GM20000 (cell line): Measurements from ENCODE around the gene RRAS2.

Experiments used
- DNase-seq: peaks from one replicate; pipeline ENCODE4 v3.0.0; 2012; ENCODE audit warnings: low spot score
- CTCF ChIP-seq: IDR thresholded peaks from 2 replicates; pipeline ENCODE4 v1.5.1; 2012; ENCODE audit warnings: mild to moderate bottlenecking, control low read depth; ENCODE audit errors: extremely low read depth, missing control alignments

The RRAS2 gene

GRCh38 chr11:14388352-14388751 is 29.4 kb upstream of the RRAS2 start:
- no peak for TF ChIP-seq CTCF
- no peak for DNase-seq

GRCh38 chr11:14386895-14387480 is 28.0 kb upstream of the RRAS2 start:
- TF ChIP-seq CTCF, result no peak
- DNase-seq, result no peak

GRCh38 chr11:14386081-14386480 is 27.1 kb upstream of the RRAS2 start:
- no peak for TF ChIP-seq CTCF
- no peak for DNase-seq

- no peak for DNase-seq
- no peak for TF ChIP-seq CTCF
Measured at GRCh38 chr11:14384338-14384737, 25.4 kb upstream of the RRAS2 start.

GRCh38 chr11:14381968-14382367 is 23.0 kb upstream of the RRAS2 start:
- no peak for DNase-seq
- no peak for TF ChIP-seq CTCF

- peak; percentile 52 for DNase-seq
- TF ChIP-seq CTCF, result no peak
Measured at GRCh38 chr11:14380947-14381561, 22.1 kb upstream of the RRAS2 start.

GRCh38 chr11:14380125-14380936 is 21.3 kb upstream of the RRAS2 start:
- no peak for TF ChIP-seq CTCF

More at GRCh38 chr11:14380125-14380936, 21.3 kb upstream of the RRAS2 start:
- DNase-seq, result no peak
